ENCODE data around the gene CLMP.
"Not testable (repeated sequence)": the region's sequence is repeated elsewhere in the genome, so short reads cannot be mapped to it uniquely, and the experiment has no call there.

CLMP gene

GRCh38 chr11:123132034-123132766 lies 62.8 kb downstream of the CLMP start:
- not testable (repeated sequence) for DNase-seq

- DNase-seq = no peak
Measured at GRCh38 chr11:123129920-123130319, 65.1 kb downstream of the CLMP start.

- no peak for DNase-seq
Measured at GRCh38 chr11:123125169-123125568, 69.9 kb downstream of the CLMP start.

- no peak for DNase-seq
Measured at GRCh38 chr11:123122852-123123251, 72.2 kb downstream of the CLMP start.

- DNase-seq = no peak
Measured at GRCh38 chr11:123122341-123122740, 72.7 kb downstream of the CLMP start.

GRCh38 chr11:123116486-123116885 lies 78.6 kb downstream of the CLMP start:
- DNase-seq = no peak

GRCh38 chr11:123111465-123111864 lies 83.6 kb downstream of the CLMP start:
- DNase-seq = no peak

GRCh38 chr11:123110397-123110796 lies 84.7 kb downstream of the CLMP start:
- no peak for DNase-seq

- DNase-seq = no peak
Measured at GRCh38 chr11:123107945-123108495, 87.0 kb downstream of the CLMP start.

- no peak for DNase-seq
Measured at GRCh38 chr11:123104697-123105096, 90.4 kb downstream of the CLMP start.

- peak; percentile 58 for DNase-seq
Measured at GRCh38 chr11:123103326-123103980, 91.6 kb downstream of the CLMP start.

GRCh38 chr11:123100379-123101085 lies 94.5 kb downstream of the CLMP start:
- DNase-seq = no peak

- DNase-seq = no peak
Measured at GRCh38 chr11:123098990-123099389, 96.1 kb downstream of the CLMP start.

GRCh38 chr11:123093739-123094138 lies 101.3 kb downstream of the CLMP start:
- no peak for DNase-seq

GRCh38 chr11:123091506-123091905 lies 103.5 kb downstream of the CLMP start:
- DNase-seq = no peak

- DNase-seq = not testable (repeated sequence)
Measured at GRCh38 chr11:123090168-123090567, 104.9 kb downstream of the CLMP start.

GRCh38 chr11:123088896-123089295 lies 106.2 kb downstream of the CLMP start:
- not testable (repeated sequence) for DNase-seq

GRCh38 chr11:123087657-123088056 lies 107.4 kb downstream of the CLMP start:
- DNase-seq = not testable (repeated sequence)

GRCh38 chr11:123086305-123086704 lies 108.7 kb downstream of the CLMP start:
- no peak for DNase-seq

GRCh38 chr11:123085497-123085896 lies 109.6 kb downstream of the CLMP start:
- DNase-seq = no peak

GRCh38 chr11:123084454-123084853 lies 110.6 kb downstream of the CLMP start:
- DNase-seq = no peak

GRCh38 chr11:123083623-123084029 lies 111.4 kb downstream of the CLMP start:
- peak; percentile 95 for DNase-seq

- DNase-seq = no peak
Measured at GRCh38 chr11:123082977-123083376, 112.1 kb downstream of the CLMP start.

GRCh38 chr11:123080015-123080414 lies 115.0 kb downstream of the CLMP start:
- no peak for DNase-seq
